Activated T-cell treated with anti-CD3 and anti-CD28 coated beads for 1 hour (primary cell): ENCODE results near the gene PKP2.
"Not testable (repeated sequence)": the region's sequence is repeated elsewhere in the genome, so short reads cannot be mapped to it uniquely, and the experiment has no call there.

ENCODE experiments used
- DNase-seq: peaks from one replicate; pipeline ENCODE4 v3.0.0-alpha.2; 2020; ENCODE audit warnings: low read depth

PKP2 gene

DNA sequence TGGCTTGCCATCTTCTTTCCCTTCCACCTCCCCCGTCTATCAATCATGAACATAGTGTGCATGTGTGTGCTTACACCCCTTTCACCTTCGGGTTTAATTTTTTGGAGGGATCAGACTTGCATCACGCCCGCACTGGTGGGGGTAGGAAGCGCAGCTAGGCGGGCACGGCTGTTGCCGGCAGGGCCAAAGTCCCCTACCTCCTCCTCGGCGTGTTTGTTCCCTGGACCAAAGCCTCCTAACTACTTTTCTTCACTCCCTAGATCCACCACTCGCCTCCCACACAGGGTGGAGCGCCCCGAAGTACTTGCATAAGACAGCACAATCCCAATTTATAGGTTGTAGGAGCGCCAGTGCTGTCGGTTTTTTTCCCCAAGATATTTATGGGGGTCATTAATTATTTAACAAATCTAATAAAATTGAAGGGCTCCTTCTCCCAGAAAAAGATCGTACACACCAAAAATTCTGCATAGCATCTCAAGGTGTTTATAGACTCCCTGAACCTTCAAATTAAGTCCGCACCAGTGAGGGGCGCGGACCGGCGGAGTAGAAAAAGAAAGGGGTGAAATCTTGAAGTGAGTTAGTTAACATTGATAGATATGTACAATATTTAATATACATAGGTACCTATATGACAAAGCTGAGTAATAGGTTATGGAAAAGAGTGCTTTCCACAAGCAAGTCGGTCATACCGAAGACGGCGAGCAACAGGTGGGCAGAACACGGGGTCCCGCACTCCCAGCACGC lies 717 bp downstream of the PKP2 start:
- DNase-seq = no peak

DNA sequence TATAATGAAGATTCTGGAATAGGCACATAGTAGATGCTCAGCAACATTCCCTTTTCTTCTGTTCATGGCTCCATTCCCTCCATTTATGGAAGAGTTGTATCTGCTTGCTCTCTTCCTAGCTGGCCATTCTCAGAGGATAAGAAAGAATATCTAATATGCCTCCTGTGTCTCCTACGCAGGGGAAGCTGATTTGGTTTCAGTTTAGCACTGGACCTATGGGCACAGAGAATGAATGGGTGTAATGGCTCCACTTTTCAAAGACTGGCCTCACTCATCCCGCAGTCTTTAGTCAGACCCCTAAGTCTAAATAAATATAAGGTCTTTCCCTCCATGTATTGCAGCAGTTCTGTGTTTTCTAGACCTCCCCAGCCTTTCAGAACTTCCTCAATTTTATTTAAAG lies 2.0 kb downstream of the PKP2 start:
- no peak for DNase-seq

DNA sequence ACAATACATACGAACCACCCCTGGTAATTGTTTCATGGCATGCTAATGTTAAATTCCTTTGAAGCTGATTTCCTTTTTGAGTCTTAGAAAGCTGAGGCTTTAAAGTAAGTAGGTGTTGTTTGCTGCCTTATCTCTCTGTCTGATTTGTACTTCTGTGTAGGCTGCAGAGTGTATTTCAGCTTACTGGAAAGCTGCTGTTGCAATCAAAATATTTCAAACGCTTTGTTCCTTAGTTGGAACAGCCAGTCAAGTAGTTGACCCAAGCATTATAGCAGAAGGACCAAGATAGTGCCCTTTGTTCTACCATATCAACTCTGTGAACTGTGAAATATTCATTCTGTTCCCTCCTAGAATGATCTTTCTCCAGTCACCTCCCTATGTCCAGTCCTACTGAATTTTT lies 3.1 kb downstream of the PKP2 start:
- no peak for DNase-seq

DNA sequence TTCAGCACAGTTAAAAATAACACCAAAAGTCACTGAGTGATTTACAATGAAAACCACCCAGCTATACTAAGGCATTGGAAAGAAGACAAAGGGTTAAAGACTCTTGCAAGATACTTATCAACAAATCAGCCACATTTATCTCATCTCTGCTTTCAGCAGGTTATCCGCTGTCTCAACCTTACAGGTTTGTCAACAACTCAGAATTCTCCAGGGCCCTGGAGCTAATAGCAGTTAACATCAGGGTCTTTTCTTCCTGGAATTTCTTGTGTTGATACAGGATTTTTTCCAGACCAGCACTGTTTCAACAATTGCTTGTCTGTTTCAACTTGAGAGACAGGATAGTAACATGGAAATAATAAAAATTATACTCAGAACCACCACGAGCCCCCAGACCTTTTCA lies 3.5 kb downstream of the PKP2 start:
- no peak for DNase-seq

DNA sequence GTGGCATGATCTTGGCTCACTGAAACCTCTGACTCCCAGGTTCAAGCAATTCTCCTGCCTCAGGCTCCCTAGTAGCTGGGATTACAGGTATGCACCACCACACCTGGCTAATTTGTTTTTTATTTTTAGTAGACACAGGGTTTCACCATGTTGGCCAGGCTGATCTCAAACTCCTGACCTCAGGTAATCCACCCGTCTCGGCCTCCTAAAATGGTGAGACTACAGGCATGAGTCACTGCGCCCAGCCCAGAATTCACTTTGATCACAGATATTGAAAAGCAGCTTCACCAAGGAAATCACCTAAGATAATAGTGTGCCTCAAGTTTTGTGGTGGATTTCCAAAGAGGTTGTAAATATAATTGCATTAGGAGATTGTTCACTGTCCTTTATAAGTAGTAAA lies 4.2 kb downstream of the PKP2 start:
- DNase-seq = not testable (repeated sequence)

DNA sequence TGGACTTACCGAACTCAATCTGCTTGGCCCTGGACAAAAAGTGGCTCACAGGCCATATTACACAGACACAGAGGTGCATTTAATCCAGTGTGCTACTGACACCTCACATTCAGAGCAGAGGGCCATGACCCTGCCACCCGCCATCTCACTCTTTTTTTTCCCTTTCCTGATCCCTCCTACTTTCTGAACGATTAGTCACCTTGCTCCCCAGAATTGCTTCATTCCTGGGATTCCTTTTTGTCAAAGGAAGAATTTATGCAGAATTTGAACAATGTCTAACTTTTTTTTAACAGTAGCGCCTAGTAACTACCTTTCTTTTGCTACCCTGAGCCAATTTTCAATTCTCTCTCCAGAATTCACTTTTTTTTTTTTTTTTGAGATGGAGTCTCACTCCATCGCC lies 4.6 kb downstream of the PKP2 start:
- no peak for DNase-seq

DNA sequence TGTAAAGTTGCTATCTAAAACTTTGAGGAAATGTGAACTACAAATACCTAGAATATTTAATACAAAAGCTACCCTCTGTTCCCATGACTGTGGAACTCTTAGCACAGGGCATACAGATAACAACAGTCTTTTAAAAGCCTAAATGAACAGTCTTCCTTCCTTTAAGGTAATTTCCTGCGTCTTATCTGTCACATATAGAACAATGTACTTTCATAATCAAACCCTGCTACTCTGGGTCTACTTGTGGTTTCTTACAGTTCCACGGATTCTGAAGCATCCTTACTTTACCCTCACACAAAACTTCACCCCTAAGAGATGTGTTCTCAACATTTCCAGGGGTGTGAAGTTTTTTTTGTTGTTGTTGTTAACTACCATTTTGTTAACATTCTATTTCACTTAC lies 5.1 kb downstream of the PKP2 start:
- no peak for DNase-seq

DNA sequence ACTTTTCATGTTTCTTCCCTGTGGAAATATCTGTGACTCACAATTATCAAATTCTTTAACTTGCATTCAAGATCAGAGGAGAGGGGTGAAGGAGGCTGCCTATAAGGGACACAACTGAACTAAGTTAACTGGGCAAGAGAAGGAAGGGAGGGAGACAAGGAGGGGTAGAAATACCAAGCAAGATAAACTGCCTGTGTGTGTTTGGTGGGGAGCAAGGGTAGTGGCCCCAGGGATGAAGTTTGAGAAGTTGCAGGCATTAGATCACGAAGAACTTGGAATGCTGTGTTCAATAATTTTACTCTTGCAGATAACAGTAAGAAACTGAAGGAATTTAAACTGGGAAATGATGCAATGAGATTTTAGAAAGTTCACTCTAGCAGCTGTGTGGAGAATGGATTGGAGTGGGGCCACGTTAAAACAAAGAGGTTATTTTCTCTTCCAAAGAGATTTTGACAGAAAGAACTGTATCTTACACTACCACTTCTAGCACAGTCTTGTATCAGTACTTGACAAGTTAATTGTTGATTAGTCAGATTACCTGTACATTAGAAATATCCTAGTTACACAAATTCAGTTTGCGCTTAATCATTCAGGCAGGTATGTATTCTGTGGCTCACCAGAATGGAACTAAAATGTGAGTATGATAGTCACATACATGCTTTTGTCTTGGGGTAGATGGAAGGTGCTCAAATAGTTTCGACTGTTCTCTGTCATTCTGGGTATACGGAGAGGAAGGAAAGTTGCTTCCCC lies 7.4 kb downstream of the PKP2 start:
- DNase-seq = no peak

DNA sequence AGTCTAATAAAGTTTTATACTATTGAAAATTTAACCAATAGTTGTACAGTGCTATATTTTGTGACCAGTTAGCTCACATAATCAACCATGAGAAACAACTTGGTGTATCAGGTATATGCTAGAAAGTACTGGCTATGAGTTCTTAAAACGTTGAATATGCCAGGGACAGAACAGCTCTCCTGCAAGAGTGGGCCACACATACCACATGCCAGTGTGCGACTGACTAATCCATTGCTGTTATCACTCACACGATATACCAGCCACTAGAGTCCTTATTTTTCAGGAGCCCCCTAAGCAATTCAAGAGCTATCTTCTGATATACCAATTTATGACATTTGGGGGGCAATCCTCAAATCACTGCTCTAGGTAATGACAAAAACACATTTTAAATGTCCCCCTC lies 9.5 kb downstream of the PKP2 start:
- DNase-seq = no peak

DNA sequence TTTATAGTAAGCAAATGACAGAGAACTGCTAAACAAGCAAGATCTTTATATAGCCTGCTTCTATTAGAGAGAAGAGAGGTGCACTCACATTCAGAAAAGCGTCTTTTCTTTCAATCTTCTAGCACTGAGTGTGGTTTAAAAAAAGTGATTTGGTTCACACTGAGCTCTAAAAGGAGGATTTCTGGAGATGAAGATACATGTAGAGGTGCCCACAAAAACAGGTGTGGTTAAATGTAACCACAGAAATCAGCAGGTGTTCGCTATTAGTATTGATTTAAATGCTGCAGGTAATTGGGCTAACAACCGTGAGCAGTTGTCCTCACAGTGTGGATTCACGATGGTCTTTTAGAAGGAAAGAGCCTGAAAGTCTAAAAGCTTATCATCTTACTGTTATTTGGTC lies 10.7 kb downstream of the PKP2 start:
- no peak for DNase-seq

DNA sequence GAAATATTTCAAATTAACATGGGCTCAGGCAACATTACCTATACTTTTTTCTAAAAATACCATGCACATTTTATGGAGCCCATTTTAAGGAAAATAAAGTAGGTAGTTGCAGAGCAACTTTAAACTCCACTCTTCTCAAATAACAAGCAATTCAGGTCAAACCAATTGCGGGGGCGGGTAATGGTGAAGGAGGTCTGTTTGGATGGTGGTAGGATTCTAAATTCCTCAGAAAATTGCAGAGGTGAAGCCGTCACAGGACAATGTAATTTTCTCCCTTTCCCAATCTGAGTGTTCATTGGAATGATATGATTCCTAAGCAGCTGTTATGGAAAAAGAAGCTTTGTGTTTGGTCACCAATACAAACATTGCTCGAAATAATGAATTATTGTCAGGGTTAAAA lies 11.6 kb downstream of the PKP2 start:
- no peak for DNase-seq

DNA sequence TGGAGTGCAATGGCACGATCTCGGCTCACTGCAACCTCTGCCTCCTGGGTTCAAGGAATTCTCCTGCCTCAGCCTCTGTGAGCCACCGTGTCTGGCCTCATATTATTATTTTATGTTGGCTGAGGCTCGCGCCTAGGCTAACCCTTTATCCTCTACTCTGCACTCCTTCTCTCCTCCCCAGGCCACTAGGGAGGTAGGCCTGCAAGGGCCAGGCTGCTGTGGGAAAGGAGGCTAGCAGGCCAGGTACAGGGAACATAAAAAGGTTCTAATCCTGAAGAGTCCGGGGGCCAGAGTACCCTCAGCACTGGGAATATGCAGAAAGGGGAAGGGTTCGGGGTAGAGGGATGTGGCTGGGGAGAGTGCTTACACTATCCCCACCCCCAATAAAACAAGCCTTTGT lies 14.9 kb downstream of the PKP2 start:
- no peak for DNase-seq

DNA sequence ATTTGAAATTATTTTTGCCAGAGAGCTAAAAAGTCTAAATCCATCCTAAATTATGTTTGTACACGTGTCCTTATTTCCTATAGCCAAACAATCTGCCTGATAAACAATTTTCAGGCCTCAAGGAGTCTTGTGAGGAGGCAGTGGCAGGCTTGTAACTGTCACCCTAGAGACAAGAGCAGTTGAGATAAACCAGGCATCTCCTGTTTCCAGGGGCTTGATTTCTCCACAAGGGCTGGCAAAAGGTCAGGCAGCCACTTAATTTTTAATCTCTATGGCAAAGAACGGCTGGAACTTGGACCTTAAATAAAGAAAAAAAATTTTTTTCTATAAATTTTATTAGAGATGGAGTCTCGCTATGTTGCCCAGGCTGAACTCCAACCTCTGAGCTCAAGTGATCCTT lies 15.5 kb downstream of the PKP2 start:
- no peak for DNase-seq

DNA sequence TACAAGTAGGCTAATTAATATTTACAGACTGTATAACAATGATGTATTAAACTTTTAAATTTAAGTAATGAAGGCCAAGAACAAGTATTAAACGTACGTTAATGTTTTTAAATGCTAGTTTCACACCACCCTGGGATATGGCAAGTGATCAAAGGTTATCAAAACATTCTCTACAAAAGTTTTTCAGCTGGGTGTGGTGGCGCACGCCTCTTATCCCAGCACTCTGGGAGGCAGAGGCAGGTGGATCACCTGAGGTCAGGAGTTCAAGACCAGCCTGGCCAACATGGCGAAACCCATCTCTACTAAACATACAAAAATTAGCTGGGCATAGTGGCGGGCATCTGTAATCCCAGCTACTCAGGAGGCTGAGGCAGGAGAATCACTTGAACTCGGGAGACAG lies 17.5 kb downstream of the PKP2 start:
- DNase-seq = not testable (repeated sequence)

DNA sequence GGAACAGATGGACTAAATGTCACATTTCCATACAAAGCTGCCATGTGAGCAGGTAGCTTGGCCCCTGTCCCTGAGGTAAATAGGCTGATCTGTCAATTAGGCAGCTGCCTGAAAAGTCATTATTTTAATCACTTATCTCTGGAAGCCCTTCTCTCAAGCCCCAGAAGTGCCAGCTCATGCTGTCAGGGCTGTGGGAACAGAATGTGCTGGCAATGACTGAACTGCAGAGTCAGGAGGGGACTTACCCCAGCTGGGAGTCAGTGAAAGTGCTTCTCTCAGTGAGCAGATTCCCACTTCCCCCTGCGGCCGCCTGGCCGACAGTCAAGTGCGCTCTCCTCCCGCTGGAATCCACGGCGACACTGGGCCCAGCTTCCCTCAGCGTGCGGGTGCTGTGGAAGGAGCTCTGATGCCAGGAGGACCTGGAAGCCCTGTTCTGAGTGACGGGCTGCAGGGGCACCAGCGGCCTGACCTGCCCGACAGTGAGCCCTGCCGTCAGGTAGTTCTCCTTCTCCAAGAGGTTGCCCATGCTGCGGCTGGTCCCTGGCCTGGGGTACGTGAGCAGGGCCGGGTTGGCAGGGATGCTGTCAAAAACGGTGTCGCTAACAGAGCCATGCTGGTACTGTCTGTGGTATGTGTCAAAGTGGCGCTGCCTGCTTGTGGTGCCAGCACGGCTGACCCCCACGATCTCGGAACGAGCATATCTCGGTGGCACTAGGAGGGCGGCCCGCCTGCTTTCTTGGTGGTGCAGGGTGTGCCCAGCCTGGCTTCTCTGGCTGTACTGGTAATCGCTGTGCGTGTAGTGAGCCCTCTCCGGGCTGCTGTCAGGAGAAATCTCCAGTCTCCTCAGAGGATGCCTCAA lies 18.7 kb downstream of the PKP2 start:
- no peak for DNase-seq

DNA sequence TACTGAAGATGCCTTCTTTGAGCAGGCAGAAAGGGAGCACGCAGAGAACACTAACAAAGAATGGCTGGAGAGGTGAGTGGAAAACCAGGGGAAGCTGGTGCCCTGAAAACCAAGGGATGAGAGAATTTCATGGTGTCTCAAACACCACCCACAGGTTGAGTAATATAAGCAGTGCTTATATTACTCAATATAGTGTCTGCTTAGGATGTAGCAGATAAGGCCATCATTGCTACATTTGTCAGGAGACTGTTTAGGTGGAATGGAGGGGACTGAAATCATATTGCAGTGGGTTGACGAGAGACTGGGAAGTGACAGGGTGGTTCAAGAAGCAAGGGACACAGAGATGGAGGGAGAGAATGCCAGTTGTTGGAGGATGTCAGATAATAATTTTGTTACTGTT lies 20.6 kb downstream of the PKP2 start:
- no peak for DNase-seq

DNA sequence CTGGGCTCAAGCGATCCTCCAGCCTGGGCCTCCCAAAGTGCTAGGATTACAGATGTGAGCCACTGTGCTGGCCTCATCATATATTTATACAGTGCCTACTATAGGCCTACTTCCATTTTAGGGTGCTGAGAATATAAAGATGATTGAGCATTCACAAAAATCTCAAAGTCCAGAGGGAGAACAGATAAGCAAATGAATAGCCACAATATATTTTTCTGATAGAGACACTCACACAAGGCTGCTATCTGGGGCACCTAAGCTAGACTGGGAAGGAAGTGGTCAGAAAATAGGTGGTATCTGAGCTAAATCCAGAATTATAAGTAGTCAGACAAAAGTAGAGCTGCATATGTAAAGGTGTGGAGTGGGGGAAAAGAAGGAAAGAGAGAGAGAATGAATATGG lies 21.6 kb downstream of the PKP2 start:
- no peak for DNase-seq

DNA sequence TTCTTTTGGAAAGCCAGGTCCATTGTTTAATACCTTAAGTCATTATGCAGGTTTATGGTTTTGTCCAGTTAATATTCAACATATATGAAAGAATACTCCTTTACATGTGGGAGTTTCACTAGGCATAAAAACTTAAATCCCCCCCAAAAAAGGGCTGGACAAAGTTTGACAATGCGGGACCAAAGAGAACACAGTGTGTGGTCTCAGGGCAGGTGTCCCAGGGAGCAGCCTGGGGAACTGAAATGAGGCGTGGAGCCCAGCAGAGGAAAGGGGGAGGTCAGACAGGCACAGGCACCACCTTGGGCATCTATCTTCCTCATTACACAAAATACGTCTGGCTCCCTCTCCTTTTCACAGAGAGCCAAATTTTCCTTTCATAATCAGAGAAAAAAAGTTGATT lies 22.5 kb downstream of the PKP2 start:
- no peak for DNase-seq

DNA sequence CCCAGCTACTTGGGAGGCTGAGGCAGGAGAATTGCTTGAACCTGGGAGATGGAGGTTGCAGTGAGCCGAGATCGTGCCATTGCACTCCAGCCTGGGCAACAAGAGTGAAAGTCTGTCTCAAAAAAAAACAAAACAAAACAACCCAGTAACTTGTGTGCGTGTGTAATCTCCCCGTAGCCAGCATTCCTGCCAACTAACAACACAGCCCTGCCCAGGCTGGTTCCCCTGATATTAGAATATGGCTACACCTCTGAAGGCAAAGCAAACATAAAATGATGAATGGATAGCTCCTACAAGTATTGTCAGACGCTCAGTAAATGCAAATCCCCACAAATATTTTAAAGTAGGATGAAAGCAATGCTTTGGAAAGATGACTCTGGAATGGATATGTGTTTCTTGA lies 24.2 kb downstream of the PKP2 start:
- not testable (repeated sequence) for DNase-seq

DNA sequence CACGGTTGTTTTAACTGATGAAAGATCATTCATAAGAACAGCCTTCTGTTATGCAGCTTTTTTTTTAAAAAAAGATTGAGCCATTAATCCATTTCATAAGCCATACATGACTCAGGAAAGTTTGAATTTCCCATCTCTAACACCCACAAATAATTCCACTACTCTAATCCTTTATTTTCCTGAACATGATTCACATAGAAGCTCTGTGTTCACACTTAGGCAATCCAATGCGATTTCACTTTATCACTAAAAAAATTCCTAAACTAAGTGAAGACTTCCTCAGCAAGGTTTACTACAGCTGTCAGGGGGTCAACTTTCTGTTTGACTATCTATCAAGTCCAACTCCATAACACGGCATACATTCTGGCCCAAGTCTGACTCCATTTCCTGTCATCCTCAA lies 25.9 kb downstream of the PKP2 start:
- no peak for DNase-seq

DNA sequence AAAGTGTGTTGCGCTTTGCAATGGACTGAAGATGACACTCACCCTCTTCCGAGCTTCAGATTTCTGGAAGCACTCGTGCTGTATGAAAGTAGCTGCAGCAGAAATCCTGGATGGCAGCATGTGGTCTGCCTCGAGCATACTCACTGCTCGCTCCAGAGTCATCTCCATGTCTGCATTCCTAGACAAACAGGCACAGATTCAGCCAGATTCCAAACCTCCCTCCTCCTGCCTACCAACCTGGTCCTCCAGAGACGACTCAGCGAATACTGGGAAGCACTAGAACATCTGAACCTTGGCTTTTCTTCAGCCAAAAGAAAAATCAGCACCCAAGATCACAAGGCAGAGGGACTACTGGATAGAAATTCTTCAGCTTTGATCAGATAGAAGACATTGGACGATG lies 27.7 kb downstream of the PKP2 start:
- DNase-seq = no peak

DNA sequence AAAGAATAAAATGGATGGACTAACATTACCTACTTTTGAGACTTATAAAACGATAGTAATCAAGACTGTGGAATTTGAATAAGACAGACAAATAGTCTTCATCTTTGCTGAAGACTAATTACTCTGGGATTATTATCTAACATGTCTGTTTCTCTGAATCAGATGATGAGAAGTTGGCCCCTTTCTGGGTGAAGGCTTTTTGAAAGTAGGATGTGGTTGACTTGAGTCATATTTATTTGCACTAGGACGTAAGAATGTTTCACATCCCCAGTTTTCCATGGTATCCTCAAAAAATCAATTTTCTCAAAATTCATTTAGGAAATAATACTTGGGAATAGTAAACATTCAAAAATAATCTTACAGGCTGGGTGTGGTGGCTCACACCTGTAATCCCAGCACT lies 31.8 kb downstream of the PKP2 start:
- DNase-seq = no peak

DNA sequence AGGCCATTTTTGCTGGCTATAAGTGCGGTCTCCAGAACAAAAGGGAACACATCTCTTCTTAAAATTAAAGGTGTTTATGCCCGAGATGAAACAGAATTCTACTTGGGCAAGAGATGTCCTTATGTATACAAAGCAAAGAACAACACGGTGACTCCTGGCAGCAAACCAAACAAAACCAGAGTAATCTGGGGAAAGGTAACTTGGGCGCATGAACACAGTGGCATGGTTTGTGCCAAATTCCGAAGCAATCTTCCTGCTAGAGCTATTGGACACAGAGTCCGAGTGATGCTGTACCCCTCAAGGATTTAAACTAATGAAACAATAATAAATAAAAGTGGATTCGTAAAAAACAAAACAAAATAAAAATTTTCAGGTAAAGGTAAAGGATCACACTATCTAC lies 33.4 kb downstream of the PKP2 start:
- DNase-seq = no peak
